Measurements from ENCODE around the gene C1orf232.

C1orf232 gene

DNA sequence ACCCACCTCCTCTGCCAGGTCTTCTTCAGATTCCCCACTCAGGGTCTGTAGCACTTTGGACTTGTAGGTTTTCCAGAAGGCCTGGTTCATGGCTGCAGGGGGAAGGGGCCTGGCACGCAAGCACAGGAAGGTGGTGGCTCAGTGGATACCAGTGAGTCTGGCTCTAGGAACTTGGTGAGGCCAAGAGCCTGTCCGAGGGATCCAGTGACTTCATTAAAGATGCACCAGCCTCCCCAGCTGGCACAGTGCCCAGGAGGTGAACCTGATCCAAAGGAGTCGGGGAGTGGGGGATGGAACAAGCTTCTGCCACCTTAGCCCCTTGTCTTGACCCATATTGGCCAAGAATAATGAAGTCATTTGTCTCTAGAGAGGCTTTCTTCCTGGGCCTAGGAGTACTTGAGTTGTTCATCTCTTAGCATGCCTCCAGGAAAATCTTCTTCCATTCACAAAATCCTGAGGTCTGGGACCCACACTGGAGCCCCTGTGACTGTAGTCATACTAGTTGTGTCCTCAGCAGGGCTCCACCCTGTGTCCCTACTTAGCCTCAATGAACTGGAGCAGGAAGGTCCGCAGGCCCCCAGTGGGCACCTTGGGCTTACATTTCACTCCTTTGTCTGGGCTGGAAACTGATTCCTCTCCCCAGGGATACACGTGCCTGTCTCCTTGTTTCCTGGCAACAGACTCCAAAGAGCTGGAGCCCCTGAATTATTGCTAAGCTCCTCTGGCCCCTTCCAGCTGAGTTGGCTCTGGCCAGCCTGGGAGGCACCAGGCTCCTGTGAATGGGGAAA is at the start of gene C1orf232:
Gene C1orf232 (minus strand): TSS at position 554 of the 788 bp plus-strand sequence. CDS start 464 bp downstream, at position 90.
- DNase-seq: peak; percentile 2

DNA sequence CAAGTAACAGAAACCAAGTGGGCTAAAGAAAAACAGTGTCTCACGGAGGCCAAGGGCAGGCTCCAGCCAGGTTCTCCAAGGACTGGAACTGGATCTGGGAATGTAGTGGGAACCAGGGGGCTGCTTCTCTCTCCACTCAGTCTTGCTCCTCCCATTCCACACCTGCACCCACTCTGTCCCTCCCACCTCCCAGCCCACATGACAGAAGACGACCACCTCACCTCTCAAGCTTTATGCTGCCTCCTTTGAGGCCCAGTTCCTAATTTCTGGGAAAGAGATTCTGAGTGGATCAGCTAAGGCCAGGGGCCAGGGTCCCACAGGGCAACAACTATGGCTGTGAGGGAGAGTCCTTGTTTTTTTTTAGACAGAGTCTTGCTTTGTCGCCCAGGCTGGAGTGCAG is 46.5 kb upstream of the C1orf232 start:
- DNase-seq: no peak

- no peak for DNase-seq
These were observed 44.7 kb upstream of the C1orf232 start for GRCh38 chr1:26213335-26213905.

GRCh38 chr1:26212726-26213125 is 44.0 kb upstream of the C1orf232 start:
- no peak for DNase-seq

DNA sequence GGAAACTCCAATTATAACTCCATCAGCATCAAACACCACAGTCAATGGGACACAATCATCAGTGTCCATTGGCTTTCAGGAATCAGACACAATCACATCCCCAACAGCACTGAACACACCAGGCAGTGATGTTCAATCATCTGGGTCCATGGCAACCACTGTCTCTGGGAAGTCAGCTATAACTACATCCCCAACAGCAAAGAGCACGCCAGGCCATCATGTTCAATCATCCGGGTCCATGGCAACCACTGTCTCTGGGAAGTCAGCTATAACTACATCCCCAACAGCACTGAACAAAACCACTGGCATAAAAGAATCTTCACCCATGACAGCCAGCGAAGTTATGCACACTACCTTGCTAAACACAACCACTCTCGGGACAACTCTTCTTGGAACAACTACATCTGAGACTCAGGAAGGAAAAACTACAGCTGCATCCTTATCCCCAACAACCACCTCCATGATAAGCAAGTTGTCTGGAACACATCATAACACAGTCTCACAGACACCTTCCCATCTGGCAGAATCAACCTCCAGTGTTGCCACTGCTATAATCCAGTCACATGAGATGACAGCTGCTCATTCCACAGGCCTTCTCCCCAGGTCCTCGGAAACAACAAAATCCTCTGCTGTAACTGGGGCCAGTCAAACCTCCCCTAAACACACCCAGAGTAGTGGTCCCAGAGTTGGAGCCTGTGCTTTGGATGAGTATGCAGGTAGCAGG is 41.5 kb upstream of the C1orf232 start:
- no peak for DNase-seq

DNA sequence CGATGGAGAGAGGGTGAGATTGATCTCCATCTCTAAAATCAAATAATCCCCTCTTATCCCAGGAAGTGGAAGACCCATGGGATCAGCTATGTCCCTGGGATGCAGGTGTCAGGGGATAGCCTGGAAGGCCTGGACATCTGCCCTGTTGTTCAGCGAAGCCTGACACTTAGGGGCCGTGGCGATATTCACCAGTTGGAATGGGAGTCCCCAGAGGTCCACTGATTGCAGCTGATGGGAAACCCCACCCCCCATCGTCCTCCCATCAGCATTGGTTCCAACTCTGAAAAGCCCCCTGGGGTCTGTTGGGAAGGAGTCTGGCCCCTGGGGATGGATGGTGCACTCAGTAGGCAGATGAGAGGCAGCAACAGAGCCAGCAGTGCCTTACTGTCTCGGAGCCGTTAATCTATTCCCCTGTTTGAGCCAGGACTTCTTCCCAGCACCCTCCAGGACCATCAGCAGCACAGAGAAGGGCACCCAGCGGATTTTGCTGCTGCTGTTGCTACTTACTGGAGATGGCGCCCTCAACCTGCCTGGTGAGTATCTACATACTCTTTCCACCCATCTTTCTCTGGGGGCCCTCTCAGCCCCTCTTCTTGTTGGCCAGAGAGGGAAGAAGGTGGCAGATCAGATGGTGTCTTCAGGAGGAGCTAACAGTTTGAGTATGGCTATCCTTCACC is 35.0 kb upstream of the C1orf232 start:
- DNase-seq: no peak

DNA sequence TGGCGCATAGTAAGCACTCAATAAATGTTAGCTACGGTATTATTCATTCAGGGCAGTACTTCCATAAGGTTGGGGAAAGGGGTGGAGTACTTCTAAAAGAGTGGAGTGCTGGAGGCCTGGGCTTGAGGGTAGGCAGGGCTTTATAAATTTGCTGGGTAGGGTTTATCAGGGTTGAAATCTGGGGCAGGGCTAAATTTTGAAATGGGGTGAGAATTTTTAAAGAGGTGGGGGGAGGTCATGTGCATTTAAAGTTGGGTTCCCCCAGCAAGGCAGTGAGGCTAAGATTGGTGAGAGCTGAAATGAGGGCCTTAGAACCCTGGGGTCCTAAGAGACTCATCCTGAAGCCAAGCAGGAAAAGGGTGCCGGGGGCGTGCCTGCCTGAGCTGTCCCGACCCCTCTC is 31.6 kb upstream of the C1orf232 start:
- no peak for DNase-seq

GRCh38 chr1:26197813-26198212 is 29.1 kb upstream of the C1orf232 start:
- DNase-seq: no peak

GRCh38 chr1:26197301-26197700 is 28.5 kb upstream of the C1orf232 start:
- no peak for DNase-seq

DNA sequence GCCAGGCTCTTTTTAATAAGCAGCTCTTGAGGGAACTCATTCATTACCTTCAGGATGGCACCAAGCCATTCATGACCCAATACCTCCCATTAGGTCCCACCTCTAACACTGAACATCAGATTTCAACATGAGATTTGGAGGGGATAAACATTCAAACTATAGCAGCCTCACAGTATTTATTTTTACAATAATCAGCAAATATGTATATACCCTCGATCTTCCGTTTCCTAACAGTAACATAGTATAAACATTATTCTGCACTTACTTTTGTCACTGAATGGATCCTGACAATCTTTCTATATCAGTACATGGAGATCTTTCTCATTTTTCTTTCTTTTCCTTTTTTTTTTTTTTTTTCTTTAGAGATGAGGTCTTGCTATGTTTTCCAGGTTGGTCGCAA is 27.0 kb upstream of the C1orf232 start:
- no peak for DNase-seq

DNA sequence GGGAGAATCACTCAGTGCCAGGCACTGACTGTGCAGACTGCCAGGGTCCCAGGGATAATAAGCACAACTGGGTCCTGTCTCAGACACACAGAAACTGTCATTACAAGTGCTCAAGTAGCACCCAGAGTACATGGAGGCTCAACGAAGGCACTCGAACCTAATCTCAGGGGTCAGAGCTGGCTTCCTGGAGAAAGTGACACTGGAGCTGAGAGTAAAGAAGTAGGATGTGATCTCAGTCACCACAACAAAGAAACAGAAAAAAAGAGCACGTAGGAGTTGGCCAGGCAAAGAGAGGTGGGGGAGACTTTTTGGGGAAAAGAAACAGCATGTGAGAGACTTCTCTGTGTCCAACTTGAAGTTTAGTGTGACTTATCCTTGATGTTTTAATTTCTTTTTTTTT is 23.0 kb upstream of the C1orf232 start:
- no peak for DNase-seq

- no peak for DNase-seq
These were observed 21.7 kb upstream of the C1orf232 start, which contains the start of gene CATSPER4 for GRCh38 chr1:26190373-26190987. Gene CATSPER4 (plus strand): TSS chr1:26190602. CDS start chr1:26190628, 26 bp downstream.

GRCh38 chr1:26189751-26190275 is 21.1 kb upstream of the C1orf232 start:
- no peak for DNase-seq

- no peak for DNase-seq
These were observed 20.6 kb upstream of the C1orf232 start for GRCh38 chr1:26189331-26189730.

GRCh38 chr1:26188477-26188876 is 19.7 kb upstream of the C1orf232 start:
- no peak for DNase-seq

DNA sequence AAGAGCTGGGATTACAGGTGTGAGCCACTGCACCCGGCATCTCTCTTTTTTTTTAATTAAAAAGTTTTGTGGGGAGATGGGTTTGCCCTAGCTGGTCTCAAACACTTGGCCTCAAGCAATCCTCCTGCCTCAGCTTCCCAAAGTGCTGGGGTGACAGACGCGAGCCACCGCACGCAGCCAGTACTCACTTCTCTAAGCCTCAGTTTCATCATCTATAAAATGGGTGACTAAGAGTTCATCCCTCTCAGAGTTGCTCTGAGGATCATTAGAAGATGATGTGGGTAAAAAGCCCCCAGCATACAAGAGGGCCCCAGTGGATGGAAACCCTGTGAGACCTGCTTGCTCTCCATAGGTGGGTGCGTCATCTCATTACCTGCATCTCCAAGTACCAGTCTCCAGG is 19.1 kb upstream of the C1orf232 start:
- no peak for DNase-seq

DNA sequence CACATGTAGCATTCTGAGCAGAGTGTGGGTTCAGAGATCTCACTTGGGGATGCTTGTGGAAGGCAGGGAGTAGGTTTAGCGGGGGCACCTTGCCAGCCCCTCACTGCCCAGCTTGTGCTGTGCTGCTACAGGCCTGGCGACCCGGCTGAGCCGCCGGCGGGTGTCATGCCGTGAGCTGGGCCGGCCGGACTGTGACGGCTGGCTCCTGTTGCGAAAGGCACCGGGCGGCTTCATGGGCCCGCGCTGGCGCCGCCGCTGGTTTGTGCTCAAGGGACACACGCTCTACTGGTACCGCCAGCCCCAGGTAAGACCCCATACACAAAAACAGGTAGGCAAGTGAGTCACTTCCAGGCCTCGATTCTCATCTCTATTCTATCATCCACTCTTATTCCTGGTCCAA is 16.1 kb upstream of the C1orf232 start:
- DNase-seq: no peak

DNA sequence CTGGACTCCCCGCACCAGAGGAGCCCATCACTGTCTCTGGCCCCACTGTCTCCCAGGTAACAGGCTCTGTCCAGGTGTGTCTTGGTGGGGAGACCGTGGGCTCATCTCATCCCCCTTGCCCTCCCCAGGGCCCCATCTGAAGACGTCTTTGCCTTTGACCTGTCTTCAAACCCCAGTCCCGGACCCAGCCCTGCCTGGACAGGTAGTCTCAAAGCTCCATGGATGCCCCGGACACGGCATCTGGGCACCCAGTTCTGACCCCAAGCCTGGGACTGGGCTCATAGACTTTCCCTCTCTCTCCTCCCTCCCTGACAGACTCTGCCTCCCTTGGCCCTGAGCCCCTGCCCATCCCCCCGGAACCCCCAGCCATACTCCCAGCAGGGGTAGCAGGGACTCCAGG is 15.3 kb upstream of the C1orf232 start:
- DNase-seq: no peak

GRCh38 chr1:26182383-26182696 is 13.6 kb upstream of the C1orf232 start:
- DNase-seq: no peak

DNA sequence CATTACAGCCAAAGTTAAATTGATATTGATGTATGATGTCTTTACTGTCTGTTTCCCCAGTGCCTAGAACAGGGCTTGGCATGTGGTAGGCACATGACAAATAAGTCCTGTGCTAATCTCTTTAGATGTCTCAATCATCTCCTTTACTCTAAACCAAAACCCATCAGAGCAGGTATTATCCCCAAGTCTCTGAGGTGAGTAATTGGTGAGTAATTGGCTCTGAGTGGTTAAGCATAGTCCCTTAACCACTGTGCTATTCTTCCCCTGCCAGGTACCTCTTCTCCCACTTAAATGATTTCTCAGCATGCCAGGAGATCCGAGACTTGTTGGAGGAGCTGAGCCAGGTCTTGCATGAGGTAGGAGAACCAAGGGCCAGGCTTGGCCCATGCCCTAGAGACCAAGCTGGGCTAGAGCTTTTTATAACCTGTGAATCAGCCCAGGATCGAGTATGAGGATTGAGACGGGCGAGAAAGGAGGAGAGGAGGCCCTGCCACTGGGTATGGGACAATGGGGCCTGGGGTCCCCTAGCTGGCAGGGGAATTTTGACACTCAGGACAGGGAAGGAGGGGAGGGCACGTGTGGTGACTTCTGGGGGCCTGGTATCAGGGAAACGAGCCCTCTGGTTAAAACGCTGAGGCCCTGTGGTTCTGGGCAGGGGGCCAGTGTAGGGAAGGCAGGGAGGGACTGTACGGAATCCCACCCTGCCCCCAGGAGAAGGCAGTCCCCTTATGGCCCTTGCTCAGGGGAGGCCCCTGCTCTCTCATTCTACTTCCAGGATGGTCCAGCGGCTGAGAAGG is 13.0 kb upstream of the C1orf232 start:
- DNase-seq: no peak

GRCh38 chr1:26180010-26180506 is 11.3 kb upstream of the C1orf232 start:
- DNase-seq: no peak

Data from midbrain (tissue), 1 donor.